GM12878 (cell line): ENCODE measurements around the gene ANKDD1A. TPM values are rescaled to one million over a fixed set of nuclear protein-coding genes. Genes with fewer than 3 reads are reported as not detected.

Source experiments
- ATAC-seq: fragments of 200-7000 bp; cut with Tn5 transposase; 3 replicates; pipeline ENCODE4 v1.9.1; 2020; ENCODE audit warnings: mild to moderate bottlenecking, moderate library complexity
- BruUV-seq: library from RNA; stranded (reverse); fragments of 400-500 nt; replicated peaks from 2 replicates; lab custom pipeline; 2021; lab: Mats Ljungman, UMichigan
- CTCF ChIA-PET: fragments of 300-600 bp; sonication (Branson Sonifier 250); formaldehyde crosslinking; extraction: SDS; loops from one replicate; lab custom pipeline; 2021; ENCODE audit warnings: inconsistent platforms; lab: Yijun Ruan, JAX
- POLR2A ChIA-PET: fragments of 350-600 bp; formaldehyde crosslinking; extraction: SDS; loops from one replicate; lab custom pipeline; 2021; ENCODE audit warnings: inconsistent platforms; lab: Charles Lee
- RAD21 ChIA-PET: fragments of 300-600 bp; sonication (Branson Sonifier 250); formaldehyde crosslinking; loops from one replicate; lab custom pipeline; 2023; ENCODE audit warnings: antibody characterized with exemption; ENCODE audit not compliant: unreplicated experiment; lab: Charles Lee
- SMC1A ChIA-PET: fragments of 300-600 bp; sonication (Branson Sonifier 250); formaldehyde crosslinking; loops from one replicate; lab custom pipeline; 2023; ENCODE audit not compliant: unreplicated experiment, uncharacterized antibody; lab: Charles Lee
- DNase-seq: peaks from one replicate; pipeline ENCODE4 v3.0.0-alpha.2; 2011; ENCODE audit warnings: low read depth, low spot score
- FAIRE-seq: peaks from 3 replicates; lab custom pipeline; 2011; peaks lifted over from hg19 to GRCh38; lab: Jason Lieb, UNC
- H2AFZ ChIP-seq: 2 replicates; pipeline ENCODE4 v1.6.0; 2011; ENCODE audit warnings: low read depth, low read length, control low read depth; ENCODE audit not compliant: control insufficient read depth
- H3K27ac ChIP-seq: 2 replicates; pipeline ENCODE4 v1.5.1; 2011; ENCODE audit warnings: control low read depth; ENCODE audit not compliant: control insufficient read depth, insufficient read depth
- H3K27me3 ChIP-seq, 2 experiments: replicated peaks in 1 of 2; 2 replicates each; pipeline versions ENCODE4 v1.6.0 to v1.6.1; 2011; ENCODE audit warnings: low read length in 1 of 2; ENCODE audit not compliant: control insufficient read depth in 2 of 2, insufficient read depth in 2 of 2
- H3K36me3 ChIP-seq, 2 experiments: 2 replicates each; pipeline ENCODE4 v1.5.1; 2011; ENCODE audit warnings: low read length in 1 of 2; ENCODE audit not compliant: control insufficient read depth in 2 of 2, insufficient read depth in 2 of 2
- H3K4me1 ChIP-seq: 2 replicates; pipeline ENCODE4 v1.6.1; 2011; ENCODE audit warnings: mild to moderate bottlenecking, low read length, moderate library complexity, mixed read lengths; ENCODE audit not compliant: control insufficient read depth, insufficient read depth
- H3K4me2 ChIP-seq: 2 replicates; pipeline ENCODE4 v1.6.0; 2011; ENCODE audit warnings: control low read depth; ENCODE audit not compliant: control insufficient read depth, insufficient read depth
- H3K4me3 ChIP-seq: fragments of 200-600 bp; sonication (generic); 2 replicates; pipeline ENCODE4 v1.5.1; 2016
- H3K79me2 ChIP-seq: 2 replicates; pipeline ENCODE4 v1.6.0; 2011; ENCODE audit warnings: low read length; ENCODE audit not compliant: control insufficient read depth, insufficient read depth
- H3K9ac ChIP-seq: 2 replicates; pipeline ENCODE4 v1.8.0; 2011; ENCODE audit warnings: low read length, control low read depth, mixed read lengths; ENCODE audit not compliant: control insufficient read depth, insufficient read depth
- H3K9me3 ChIP-seq: replicated peaks from 3 replicates; pipeline ENCODE4 v1.5.1; 2011; ENCODE audit warnings: mild to moderate bottlenecking, low read length; ENCODE audit not compliant: control insufficient read depth, insufficient read depth
- H4K20me1 ChIP-seq: 2 replicates; pipeline ENCODE4 v1.6.0; 2011; ENCODE audit not compliant: control insufficient read depth, insufficient read depth
- CHD2 ChIP-seq: IDR thresholded peaks from 2 replicates; pipeline ENCODE4 v1.6.1; 2011; ENCODE audit warnings: low read depth, low read length, improper control_type of control experiment, borderline replicate concordance
- E2F8 ChIP-seq: fragments of 450-650 bp; IDR thresholded peaks from 2 replicates; pipeline ENCODE4 v1.6.1; 2018; ENCODE audit warnings: mild to moderate bottlenecking, low read depth, moderate library complexity; ENCODE audit not compliant: partially characterized antibody
- FOS ChIP-seq: IDR thresholded peaks from 3 replicates; pipeline ENCODE4 v1.6.1; 2011; ENCODE audit warnings: borderline replicate concordance; ENCODE audit not compliant: insufficient read length; ENCODE audit errors: extremely low read depth
- FOXK2 ChIP-seq: fragments of 450-650 bp; IDR thresholded peaks from 2 replicates; pipeline ENCODE4 v1.6.1; 2017; ENCODE audit warnings: mild to moderate bottlenecking, moderate library complexity
- GATAD2B ChIP-seq: fragments of 450-650 bp; conservative IDR thresholded peaks from 2 replicates; pipeline ENCODE4 v1.6.1; 2017; ENCODE audit warnings: low read depth, mild to moderate bottlenecking, moderate library complexity
- HSF1 ChIP-seq: fragments of 150-350 bp; IDR thresholded peaks from 2 replicates; pipeline ENCODE4 v1.6.1; 2014; ENCODE audit warnings: mild to moderate bottlenecking, low read depth, low read length
- JUNB ChIP-seq: IDR thresholded peaks from 2 replicates; pipeline ENCODE4 v1.6.1; 2016; ENCODE audit warnings: antibody characterized with exemption, mild to moderate bottlenecking
- KLF5 ChIP-seq: fragments of 450-650 bp; IDR thresholded peaks from 2 replicates; pipeline ENCODE4 v1.6.1; 2014; ENCODE audit warnings: mild to moderate bottlenecking; ENCODE audit not compliant: partially characterized antibody
- LARP7 ChIP-seq: fragments of 450-650 bp; IDR thresholded peaks from 2 replicates; pipeline ENCODE4 v1.6.1; 2017; ENCODE audit warnings: mild to moderate bottlenecking
- MEF2B ChIP-seq: fragments of 450-650 bp; IDR thresholded peaks from 2 replicates; pipeline ENCODE4 v1.6.1; 2018; ENCODE audit warnings: mild to moderate bottlenecking, moderate library complexity; ENCODE audit not compliant: partially characterized antibody, poor library complexity, severe bottlenecking
- NBN ChIP-seq: fragments of 450-650 bp; IDR thresholded peaks from 2 replicates; pipeline ENCODE4 v1.6.1; 2016
- PAX5 ChIP-seq: IDR thresholded peaks from 2 replicates; pipeline ENCODE4 v1.6.1; 2011; ENCODE audit warnings: low read depth, low read length, borderline replicate concordance
- RB1 ChIP-seq: fragments of 450-650 bp; formaldehyde crosslinking; IDR thresholded peaks from 2 replicates; pipeline ENCODE4 v1.6.1; 2017; ENCODE audit warnings: mild to moderate bottlenecking, borderline replicate concordance
- REST ChIP-seq: IDR thresholded peaks from 2 replicates; pipeline ENCODE4 v1.6.1; 2012; ENCODE audit warnings: mild to moderate bottlenecking, low read depth, low read length
- SUPT20H ChIP-seq: IDR thresholded peaks from 2 replicates; pipeline ENCODE4 v1.6.1; 2011; ENCODE audit warnings: low read depth, mild to moderate bottlenecking, low read length, moderate library complexity, borderline replicate concordance; ENCODE audit not compliant: control insufficient read depth
- USF1 ChIP-seq: IDR thresholded peaks from 2 replicates; pipeline ENCODE4 v1.6.1; 2011; ENCODE audit warnings: borderline replicate concordance, low read depth, mild to moderate bottlenecking, moderate library complexity, mixed read lengths, low read length; ENCODE audit not compliant: insufficient read depth; ENCODE audit errors: extremely low read length
- WRNIP1 ChIP-seq: IDR thresholded peaks from 2 replicates; pipeline ENCODE4 v1.6.1; 2011; ENCODE audit warnings: low read depth, low read length, improper control_type of control experiment, borderline replicate concordance
- WGBS: methylation state at CpG from one replicate; pipeline ENCODE4 v1.1.6; 2016; ENCODE audit warnings: low lambda C conversion rate; ENCODE audit not compliant: insufficient replicate concordance, insufficient coverage; ENCODE audit errors: missing lambda C conversion rate; 5-methylcytosine and 5-hydroxymethylcytosine counted together
- in situ Hi-C: fragments of 300-500 bp; cut with MboI; formaldehyde crosslinking; loops from 9 replicates; pipeline ENCODE4 v1.14.3; 2018; ENCODE audit warnings: mixed read lengths
- intact Hi-C: fragments of 100-400 bp; cut with micrococcal nuclease; formaldehyde crosslinking; loops from one replicate; pipeline ENCODE4 v1.14.2; 2022; ENCODE audit not compliant: unreplicated experiment
- polyA plus RNA-seq, 11 experiments: library from polyadenylated mRNA; depleted of rRNA in 4 of 11; unstranded in 6 of 11; stranded (reverse) in 5 of 11; fragments of >200 nt; fragmentation: Nextera tagmentation in 4 of 11; fragmentation: Illumina TruSeq in 1 of 11; extraction: Ambion mirVana in 4 of 11; extraction: Trizol in 1 of 11; gene quantifications; 1 replicate in 1 of 11; 2 replicates in 10 of 11; pipeline versions ENCODE4 v1.2.1 to v1.2.3, GENCODE V29; 2011 to 2016; ENCODE audit warnings: inconsistent platforms in 2 of 11, missing spikeins in 2 of 11, low read depth in 1 of 11
- total RNA-seq, 4 experiments: library from RNA; depleted of rRNA in 3 of 4; stranded (reverse); fragments of >200 nt in 3 of 4; fragmentation: Illumina TruSeq in 1 of 4; extraction: Trizol in 1 of 4; gene quantifications; 2 replicates each; pipeline versions ENCODE4 v1.2.1 to v1.2.3, GENCODE V29; 2013 to 2021

ANKDD1A gene
- total and polyA plus RNA-seq, 10 of the 15 experiments (the other 5 are each of a cell fraction or from before 2014, with no cell fraction given): 1.5 to 6.6 (median 4.1) TPM

- no peaks in the 10 kb centered on the region for H3K4me1 ChIP-seq
- DNase-seq: no peak
- no peak overlapping the region for H3K9ac ChIP-seq
- no peak overlapping the region for H2AFZ ChIP-seq
- RAD21 ChIA-PET: no interaction called here
- intact Hi-C loops: no loop called here
- CTCF ChIA-PET: interaction anchor here (1.3 kb wide), 1 partner anchor 150 kb away, joined by 3 read pairs; no protein-coding TSS in a partner anchor
- POLR2A ChIA-PET: interaction anchor here (0.6 to 0.8 kb wide), 3 partner anchors 37 to 74 kb away, joined by 3 read pairs; no protein-coding TSS in a partner anchor
- no peaks in the 10 kb centered on the region for H4K20me1 ChIP-seq
- H3K27me3 ChIP-seq: no peaks in the 10 kb centered on the region
- SMC1A ChIA-PET: no interaction called here
- no peak overlapping the region for H3K4me2 ChIP-seq
- BruUV-seq: no TSS peak
- 96% methylated on average over 6 of the region's 6 CpGs for WGBS
- no peaks in the 10 kb centered on the region for H3K79me2 ChIP-seq
- no peak overlapping the region for H3K4me3 ChIP-seq
- no peaks in the 10 kb centered on the region for H3K9me3 ChIP-seq
- no peak for ATAC-seq
- no peak for FAIRE-seq
- H3K27ac ChIP-seq: no peak overlapping the region
- in situ Hi-C loops: no loop called here
- H3K36me3 ChIP-seq: peaks cover 18 to 36% of the 10 kb centered on the region in 2 experiments; a peak in 3 of 4 replicates
- no peak for TF ChIP-seq E2F8
- TF ChIP-seq USF1: no peak
- no peak for TF ChIP-seq FOXK2
- no peak for TF ChIP-seq REST
- no peak for TF ChIP-seq CHD2
- no peak for TF ChIP-seq WRNIP1
- no peak for TF ChIP-seq KLF5
- no peak for TF ChIP-seq NBN
- no peak for TF ChIP-seq PAX5
- TF ChIP-seq SUPT20H: no peak
- TF ChIP-seq JUNB: no peak
- no peak for TF ChIP-seq HSF1
- TF ChIP-seq LARP7: no peak
- no peak for TF ChIP-seq FOS
- TF ChIP-seq GATAD2B: no peak
- no peak for TF ChIP-seq RB1
- TF ChIP-seq MEF2B: no peak
These were observed 48.5 kb downstream of the ANKDD1A start for GRCh38 chr15:64960153-64960552.
